ENCODE measurements around the gene CCDC8.
"Not testable (repeated sequence)": the region's sequence is repeated elsewhere in the genome, so short reads cannot be mapped to it uniquely, and the experiment has no call there.

DNA sequence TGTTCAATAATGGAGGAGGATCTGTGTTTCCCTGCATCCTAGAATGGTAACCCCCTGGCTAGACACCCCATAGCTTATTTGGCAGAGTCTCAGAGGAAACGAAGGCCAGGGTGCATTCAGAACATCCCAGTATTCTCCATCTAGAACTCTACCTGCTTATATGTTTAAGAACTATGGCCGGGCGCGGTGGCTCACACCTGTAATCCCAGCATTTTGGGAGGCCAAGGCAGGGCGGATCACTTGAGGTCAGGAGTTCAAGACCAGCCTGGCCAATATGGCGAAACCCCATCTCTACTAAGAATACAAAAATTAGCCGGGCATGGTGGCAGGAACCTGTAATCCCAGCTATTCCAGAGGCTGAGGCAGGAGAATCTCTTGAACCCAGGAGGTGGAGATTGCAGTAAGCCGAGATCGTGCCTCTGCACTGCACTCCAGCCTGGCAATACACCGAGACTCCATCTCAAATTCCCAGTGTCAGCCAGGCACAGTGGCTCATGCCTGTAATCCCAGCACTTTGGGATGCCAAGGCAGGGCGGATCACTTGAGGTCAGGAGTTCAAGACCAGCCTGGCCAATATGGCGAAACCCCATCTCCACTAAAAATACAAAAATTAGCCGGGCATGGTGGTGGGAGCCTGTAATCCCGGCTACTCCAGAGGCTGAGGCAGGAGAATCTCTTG lies 15.4 kb downstream of the CCDC8 start:
- not testable (repeated sequence) for TF ChIP-seq CTCF (IDR thresholded peaks at IDR 0.05); ZFX (IDR thresholded peaks at IDR 0.05; ENCODE audit: borderline replicate concordance)
